Renal cortex interstitium (tissue), 11 donors: ENCODE data around the gene TBC1D22A. TPM values are rescaled to one million over a fixed set of nuclear protein-coding genes. Genes with fewer than 3 reads are reported as not detected.

Experiments used
- DNase-seq, 11 donors: peaks; one replicate each; pipeline ENCODE4 v3.0.0-alpha.2; 2013; ENCODE audit warnings: low read depth in 9 of 11, low spot score in 4 of 11; ENCODE audit errors: extremely low read depth in 1 of 11
- polyA plus RNA-seq, 3 donors: library from polyadenylated mRNA; unstranded; fragments of 120-200 nt; gene quantifications; one replicate each; pipeline ENCODE4 v1.2.1, GENCODE V29; 2013; ENCODE audit not compliant: insufficient read length in 3 of 3

TBC1D22A gene
- polyA plus RNA-seq, 3 donors: 16.1 to 19.0 (median 19.0) TPM

DNA sequence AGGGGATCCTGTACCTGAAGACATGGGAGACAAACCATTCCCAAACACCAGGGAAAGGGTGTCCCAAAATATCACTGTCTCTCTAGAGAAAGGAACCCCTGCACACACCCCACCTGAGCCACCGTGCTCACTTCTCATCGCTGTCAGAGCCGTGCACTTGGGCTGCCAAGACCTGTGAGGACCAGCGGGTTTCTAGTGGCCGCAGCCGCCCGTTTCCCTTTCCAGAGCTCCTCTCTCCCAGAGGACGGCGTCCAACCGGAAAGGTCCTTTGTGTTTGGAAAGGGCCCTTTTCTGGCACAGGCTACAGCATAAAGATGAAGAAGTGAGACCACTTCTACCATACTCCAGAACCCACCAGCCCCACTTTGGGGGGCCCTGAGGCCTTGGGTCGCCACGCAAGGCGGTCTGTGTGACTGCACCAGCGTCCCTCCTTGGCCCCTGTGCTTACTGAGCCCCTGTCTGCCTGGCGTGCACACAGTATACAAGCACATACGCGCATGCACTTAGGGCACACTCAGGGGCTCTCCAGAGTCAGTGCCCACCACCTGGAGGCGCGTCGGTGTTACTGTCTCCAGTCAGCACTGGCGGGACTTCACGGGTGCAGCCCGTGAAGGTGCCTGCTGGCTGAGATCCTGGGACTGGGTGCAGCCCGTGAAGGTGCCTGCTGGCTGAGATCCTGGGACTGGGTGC lies 381.8 kb downstream of the TBC1D22A start:
- no peak for DNase-seq

DNA sequence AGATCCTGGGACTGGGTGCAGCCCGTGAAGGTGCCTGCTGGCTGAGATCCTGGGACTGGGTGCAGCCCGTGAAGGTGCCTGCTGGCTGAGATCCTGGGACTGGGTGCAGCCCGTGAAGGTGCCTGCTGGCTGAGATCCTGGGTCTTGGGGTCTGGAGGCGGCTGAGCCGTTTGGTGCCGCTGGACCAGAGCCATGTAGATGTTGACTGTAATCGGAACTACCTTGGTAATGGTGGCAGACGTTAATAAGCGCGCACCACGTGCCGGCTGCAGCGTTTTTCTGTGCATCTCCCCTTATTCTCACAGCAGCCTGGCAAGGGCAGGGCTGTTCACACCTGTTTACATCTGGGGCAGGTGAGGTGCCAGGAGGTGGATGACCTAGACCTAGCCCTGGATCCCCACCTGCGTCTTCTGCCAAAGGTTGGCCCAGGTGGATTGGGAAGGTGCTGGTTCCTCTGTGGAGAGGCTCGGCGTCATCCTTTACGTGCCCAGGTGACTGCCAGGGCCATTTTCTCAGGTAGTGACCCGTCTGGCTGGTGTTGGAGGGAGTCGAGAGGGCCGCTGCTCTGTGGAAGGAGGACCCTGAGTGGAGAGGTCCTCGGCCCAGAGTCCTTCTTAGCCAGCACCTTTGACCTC lies 382.5 kb downstream of the TBC1D22A start:
- DNase-seq: no peak

DNA sequence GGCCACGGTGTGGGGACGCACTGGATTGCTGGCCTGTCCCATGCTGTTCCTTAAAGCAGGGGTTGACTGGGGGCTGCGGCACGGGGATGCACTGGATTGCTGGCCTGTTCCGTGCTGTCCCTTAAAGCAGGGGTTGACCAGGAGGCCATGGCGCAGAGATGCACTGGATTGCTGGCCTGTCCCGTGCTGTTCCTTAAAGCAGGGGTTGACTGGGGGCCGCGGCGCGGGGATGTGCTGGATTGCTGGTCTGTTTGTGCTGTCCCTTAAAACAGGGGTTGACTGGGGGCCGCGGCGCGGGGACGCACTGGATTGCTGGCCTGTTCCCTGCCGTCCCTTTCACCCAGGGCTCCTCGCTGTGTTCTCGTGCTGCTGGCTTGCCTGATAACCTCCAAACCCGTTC lies 383.4 kb downstream of the TBC1D22A start:
- DNase-seq: no peak

DNA sequence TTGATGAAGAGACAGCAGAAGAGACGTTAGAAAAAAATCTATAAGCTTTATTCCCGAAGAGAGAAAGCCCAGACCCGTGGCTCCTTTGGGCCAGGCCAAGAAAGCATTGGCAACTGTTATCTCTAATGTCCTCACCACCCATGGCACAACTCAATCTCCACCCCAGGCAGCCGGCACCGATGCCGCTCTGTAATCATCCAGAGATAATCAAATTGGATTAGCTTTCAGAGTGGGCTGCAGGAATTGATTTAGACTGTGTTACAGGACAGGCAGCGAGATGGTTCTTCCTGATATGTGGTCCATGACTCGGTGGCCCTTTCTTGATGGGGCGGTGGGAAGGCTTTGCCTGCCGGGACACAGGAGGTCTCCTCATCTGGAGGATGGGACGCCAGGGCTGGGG lies 383.9 kb downstream of the TBC1D22A start:
- DNase-seq: no peak

DNA sequence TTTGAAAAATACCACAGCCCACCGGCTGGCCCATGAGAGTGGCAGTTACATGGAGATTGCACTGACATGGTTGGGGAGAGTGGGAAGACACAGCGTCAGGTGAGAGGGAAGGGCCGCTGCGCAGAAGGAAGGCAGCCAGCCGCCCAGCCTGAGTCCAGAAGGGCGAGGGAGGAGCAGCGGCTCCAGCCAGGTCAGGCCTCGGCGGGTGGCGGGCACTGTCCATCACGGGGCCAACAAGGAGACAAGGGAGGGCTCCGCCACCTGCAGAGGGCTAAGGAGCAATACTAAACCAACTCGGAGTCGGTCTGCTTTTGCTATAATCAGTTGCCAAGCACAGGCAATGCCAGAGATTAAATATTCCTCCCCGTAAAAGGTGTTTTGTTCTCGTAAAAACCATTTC lies 384.5 kb downstream of the TBC1D22A start:
- DNase-seq: no peak

DNA sequence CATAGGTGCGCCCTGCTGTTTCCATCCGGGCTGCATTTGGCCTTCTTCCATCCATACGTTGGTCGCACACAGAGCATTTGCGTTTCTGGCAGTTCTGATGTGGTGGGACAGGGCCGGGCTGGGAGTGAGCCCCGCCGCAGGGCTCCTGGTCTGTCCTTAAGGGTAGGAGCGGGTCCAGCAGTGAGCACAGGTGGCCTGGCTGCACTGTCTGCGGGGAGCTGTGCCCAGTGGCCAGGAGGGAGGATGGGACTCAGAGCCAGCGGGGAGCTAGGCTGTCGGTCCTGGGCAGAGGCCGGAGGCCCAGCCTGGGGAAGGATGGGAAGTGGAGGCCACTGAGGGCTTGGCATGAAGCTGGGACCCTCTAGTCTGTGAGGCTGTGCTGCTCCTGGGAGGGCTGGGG lies 385.1 kb downstream of the TBC1D22A start:
- DNase-seq: no peak

DNA sequence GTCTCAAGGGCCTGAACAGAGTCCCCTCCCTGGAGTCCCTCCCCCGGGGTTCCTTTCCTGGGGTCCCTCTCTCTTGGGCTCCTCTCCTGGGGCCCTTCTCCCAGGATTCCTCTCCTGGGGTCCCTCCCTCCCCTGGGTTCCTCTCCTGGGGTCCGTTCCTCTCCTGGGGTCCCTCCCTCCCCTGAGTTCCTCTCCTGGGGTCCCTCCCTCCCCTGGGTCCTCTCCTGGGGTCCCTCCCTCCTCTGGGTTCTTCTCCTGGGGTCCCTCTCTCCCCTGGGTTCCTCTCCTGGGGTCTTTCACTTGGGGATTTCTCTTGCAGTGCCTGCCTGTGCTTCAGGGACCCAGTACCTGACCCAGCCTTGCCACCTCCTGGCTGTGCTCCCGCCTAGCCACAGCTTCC lies 386.1 kb downstream of the TBC1D22A start:
- DNase-seq: no peak

DNA sequence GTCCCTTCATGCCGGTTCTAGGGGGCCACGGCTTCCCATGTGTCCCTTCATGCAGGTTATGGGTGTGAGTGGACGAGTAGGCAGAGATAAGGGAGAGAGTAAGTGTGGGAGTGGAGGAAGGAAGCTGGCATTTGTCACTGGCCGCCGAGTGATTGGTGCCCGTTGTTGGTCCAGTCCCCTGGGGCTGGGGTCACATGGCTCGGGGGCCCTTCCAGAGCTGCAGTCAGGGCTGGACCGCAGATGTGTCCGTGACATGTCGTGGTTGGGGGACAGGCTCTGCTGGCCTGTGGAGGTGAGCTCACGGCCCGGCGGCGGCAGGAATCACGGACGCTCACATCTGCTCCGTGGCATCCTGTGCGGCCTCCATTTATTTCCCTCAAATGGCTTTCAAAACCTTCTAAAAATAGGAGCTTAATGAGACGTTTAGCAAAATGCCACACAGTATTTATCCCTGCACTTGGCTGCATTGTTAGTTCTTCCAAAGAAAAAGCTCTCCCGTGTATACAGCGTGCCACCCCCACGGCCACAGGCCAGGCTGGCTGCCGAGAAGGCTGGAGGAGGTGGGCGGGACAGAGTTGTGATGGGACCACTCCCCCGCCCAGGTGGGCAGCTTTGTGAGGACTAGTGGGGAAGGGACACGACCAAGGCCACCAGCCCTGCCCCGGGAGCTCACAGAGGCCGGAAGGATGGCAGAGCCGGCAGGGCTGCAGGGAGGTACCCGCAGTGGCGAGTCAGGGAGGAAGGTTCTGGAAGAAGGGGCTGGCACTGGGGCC lies 386.7 kb downstream of the TBC1D22A start:
- no peak for DNase-seq

DNA sequence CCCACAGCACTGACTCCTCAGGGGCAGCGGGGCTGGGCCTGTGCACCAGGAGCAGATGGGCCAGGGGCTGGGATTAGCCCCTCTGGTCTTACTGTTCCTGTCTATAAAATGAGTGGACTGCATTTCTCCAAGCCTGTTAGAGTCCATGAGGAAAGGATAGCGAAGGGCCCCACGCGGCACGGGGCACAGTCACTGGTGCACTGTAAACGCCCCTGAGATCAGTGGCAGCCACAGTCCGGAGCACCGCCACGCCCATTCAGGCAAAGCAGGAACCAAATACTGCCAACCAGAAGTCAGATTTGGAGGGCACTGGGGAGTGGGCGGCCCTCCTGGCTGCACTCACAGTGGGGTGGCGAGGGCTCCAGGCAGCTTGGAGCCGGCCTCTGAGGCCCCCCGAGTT lies 387.5 kb downstream of the TBC1D22A start:
- DNase-seq: no peak

DNA sequence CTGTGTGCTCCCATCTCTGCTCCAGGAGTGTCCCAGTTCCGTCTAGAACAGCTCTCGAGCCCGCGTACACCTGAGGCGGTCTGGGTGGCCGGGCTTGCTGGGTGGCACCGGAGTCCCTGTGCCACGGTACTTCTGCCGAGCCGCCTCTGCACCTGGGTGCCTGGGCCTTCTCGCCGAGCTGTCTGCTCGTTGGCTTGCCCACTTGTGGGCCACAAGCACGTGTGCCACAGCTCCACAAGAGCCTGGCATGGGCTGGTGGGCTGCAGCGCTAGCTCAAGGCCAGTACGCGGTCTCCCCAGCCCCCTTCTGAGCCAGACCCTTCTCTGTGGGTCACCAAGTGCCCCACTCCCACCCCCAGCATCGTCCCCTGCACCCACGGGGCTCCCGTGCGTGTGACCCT lies 388.0 kb downstream of the TBC1D22A start:
- no peak for DNase-seq

DNA sequence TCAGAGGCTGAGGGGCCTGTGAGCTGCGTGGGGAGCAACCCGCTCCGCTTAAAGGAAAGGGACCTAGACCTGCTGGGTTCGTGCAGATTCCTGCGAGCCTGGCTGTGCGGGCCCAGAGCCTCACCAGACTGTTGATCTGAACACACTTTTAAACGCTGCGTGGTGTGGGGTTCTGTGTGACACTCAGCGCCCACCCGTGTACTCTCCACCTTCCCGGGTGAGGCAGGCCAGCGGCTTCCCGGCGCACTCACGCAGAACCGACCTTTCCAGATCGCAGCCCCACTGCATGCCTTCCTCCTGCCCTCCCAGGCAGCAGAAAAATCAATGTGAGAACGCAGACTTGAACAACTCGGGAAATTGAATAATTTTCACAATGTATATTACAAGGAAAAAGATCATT lies 388.6 kb downstream of the TBC1D22A start:
- no peak for DNase-seq

DNA sequence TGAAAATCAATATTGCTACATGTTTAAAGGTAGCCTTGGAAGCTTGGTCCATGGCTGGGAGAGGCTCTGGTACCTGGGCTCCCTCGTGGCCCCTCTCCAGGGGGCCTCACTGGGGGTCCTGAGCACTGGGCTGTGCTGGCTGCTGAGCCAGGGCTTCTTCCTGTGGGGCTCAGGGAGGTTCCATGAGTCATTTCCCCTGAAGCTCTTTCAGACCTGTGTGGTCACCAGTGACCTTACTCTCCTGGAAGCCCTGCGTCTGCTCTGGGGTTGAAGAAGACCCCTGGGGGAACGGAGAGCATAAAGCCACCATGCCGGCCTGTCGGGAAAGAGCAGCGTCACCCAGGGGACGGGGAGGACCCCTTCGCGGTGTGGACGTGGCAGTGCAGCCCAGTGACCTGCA lies 389.0 kb downstream of the TBC1D22A start:
- DNase-seq: no peak

DNA sequence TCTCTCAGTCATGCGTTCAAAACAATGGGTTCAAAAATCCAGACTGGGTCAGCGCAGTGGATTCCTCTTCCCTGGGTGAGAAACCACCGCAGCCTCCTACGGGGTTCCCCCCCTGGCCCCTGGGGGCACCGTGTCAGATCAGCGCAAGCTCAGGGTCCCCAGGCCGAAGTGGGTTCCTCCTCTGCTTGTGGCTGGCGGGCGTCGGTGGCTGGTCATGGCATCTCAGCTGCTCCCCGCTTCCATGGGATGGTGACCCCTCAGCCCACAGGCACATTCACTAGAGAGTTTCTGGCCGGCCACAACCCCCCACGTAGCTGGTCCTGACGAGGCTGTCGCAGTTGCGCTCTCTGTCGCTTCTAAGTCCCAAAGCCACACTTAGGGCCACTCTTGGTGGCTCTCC lies 389.8 kb downstream of the TBC1D22A start:
- no peak for DNase-seq

DNA sequence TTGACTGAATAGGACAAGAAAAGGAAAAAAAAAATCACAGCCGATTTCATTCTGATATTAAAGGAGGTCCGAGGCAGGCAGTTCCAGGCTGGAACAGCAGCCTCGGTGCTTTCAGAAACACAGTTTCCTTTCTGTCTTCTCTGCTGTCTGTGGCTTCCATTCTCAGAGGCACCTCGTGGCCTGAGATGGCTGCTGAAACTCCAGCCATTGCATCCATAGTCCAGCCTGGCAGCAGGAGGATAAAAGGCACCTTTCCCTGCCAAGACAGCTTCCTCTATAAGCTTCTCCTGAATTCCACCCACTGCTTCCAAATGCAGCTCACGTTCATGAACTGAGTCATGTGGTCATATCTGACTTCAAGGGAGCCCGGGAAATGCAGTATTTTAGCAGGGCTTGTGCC lies 390.5 kb downstream of the TBC1D22A start:
- no peak for DNase-seq

DNA sequence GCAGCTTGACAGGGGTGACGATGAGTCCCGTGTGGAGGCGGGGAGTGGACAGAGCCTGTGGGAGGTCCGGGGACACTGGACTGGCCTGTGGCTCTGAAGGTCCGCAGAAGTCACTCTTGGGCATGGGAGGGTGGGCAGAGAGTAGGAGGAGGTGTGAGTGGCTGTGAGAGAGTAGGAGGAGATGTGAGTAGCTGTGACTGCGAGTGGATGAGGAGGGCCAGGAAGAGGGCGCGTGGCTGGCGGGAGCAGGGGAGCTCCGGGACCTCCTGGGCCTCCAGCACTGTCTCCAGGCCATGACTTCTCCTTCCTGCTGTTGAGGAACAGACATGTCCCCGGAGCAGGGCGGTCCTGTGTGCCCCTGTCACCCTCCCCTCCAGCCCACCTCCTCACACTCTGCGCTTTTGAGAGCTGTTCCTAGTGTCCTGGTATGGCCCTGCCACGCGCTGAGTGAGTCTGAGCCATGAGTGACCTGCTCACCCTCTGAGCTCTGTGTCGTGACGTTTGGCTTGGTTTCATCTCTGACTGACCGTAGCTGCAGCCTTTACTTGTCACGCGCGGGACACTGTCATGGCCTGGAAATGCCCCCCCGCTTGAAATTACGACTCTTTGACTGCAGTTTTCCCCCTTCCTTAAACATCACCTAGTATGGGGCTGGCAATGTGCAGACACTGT lies 391.5 kb downstream of the TBC1D22A start:
- DNase-seq: no peak

DNA sequence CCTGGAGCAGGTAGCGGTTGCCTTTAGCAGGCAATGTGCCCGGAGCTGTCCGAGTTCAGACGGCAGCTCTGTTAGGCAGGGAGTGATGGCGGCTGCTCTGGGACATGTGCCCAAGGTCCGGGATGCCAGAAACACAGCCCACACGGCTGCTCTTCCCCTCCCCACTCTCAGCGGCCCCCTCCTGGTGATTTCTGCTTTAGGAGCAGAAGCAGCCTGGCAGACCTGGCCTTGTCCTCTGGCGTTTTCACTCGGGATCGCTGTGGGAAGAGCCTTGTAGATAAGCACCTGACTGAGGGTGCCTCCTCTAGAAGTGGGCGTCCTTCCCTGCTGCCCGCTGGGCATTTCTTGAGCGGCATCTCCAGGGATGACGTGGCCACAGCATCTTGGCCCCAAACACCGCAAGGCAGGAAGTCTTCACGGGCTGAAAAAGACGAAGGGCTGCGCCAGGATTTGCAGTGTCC lies 392.2 kb downstream of the TBC1D22A start:
- DNase-seq: no peak

DNA sequence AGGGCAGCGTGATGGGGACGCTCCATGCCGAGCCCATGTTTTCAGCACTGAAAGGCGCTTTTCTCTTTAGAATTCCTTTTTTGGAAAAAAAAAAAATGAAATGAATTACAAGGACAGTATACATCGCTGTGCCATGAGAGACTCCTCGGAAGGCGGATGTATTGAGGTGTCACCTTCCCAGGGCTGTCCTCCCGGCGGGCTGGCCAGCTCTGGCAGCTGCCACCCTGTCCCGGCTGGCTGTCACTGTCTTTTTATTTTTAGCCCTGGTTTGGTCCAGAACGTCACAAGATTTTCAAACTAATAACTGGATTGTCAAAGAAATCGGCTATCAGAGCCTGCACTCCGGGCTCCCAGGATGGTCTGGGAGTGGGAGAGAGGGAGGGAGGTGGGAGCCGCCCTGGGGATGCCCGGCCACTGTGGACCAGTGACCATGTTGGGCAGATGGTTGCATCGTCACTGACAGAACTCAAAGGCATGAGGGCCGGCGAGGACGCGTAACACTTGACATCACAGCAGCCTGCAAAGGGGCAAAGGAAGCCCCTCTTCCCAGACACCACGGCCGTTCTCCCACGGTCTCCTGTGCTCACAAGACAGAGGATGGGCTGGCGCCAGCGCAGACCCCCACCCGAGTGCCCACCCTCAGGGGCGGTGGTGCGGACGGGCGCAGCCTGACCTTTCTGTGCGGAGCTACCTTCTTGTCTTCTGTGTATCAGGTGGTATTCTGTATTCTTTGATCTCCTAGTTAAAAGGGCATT lies 392.9 kb downstream of the TBC1D22A start:
- DNase-seq: no peak

DNA sequence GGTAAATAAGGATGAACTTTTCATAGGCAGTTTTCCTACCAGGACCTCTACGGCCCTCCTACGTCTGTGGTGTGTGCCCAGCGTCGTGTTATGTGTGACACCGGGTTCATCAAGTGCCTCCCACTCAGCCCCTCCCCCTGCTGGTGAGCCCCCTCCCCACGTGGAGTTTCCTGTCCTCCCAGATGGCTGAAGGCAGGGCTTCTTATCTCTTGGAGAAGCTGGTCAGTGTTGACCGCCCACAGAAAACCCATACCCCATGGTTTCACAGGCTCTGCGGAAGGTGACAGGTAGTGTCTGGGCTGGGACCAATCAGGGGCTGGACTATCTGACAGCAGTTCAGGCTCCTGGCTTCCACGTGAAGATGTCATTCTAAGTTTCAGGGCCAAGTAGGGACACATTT lies 393.5 kb downstream of the TBC1D22A start:
- no peak for DNase-seq
